ENCODE measurements around the gene MEF2B.
"Not testable (repeated sequence)": the region's sequence is repeated elsewhere in the genome, so short reads cannot be mapped to it uniquely, and the experiment has no call there.

The MEF2B gene

GRCh38 chr19:19152668-19153384, 17.2 kb downstream of the MEF2B start:
- no peak for DNase-seq
- Histone ChIP-seq H3K4me1 (no peaks in the 10 kb centered on the region), H3K4me3 (ENCODE audit: low read depth, low read length) (no peak overlapping the region), H3K9me3 (no peaks in the 10 kb centered on the region), H3K27me3 (no peaks in the 10 kb centered on the region), H3K36me3 (no peaks in the 10 kb centered on the region)
- TF ChIP-seq, protein P1, sequence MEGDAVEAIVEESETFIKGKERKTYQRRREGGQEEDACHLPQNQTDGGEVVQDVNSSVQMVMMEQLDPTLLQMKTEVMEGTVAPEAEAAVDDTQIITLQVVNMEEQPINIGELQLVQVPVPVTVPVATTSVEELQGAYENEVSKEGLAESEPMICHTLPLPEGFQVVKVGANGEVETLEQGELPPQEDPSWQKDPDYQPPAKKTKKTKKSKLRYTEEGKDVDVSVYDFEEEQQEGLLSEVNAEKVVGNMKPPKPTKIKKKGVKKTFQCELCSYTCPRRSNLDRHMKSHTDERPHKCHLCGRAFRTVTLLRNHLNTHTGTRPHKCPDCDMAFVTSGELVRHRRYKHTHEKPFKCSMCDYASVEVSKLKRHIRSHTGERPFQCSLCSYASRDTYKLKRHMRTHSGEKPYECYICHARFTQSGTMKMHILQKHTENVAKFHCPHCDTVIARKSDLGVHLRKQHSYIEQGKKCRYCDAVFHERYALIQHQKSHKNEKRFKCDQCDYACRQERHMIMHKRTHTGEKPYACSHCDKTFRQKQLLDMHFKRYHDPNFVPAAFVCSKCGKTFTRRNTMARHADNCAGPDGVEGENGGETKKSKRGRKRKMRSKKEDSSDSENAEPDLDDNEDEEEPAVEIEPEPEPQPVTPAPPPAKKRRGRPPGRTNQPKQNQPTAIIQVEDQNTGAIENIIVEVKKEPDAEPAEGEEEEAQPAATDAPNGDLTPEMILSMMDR (IDR thresholded peaks at IDR 0.05; ENCODE audit: low read depth, low read length), result no peak

GRCh38 chr19:19151418-19151817, 18.6 kb downstream of the MEF2B start:
- H3K27me3 ChIP-seq, result no peaks in the 10 kb centered on the region
- no peak overlapping the region for H3K4me3 ChIP-seq (ENCODE audit: low read depth, low read length)
- H3K4me1 ChIP-seq, result no peaks in the 10 kb centered on the region
- no peak for DNase-seq
- no peaks in the 10 kb centered on the region for H3K9me3 ChIP-seq
- TF ChIP-seq, protein P1 (IDR thresholded peaks at IDR 0.05; ENCODE audit: low read depth, low read length), result no peak
- no peaks in the 10 kb centered on the region for H3K36me3 ChIP-seq

DNA sequence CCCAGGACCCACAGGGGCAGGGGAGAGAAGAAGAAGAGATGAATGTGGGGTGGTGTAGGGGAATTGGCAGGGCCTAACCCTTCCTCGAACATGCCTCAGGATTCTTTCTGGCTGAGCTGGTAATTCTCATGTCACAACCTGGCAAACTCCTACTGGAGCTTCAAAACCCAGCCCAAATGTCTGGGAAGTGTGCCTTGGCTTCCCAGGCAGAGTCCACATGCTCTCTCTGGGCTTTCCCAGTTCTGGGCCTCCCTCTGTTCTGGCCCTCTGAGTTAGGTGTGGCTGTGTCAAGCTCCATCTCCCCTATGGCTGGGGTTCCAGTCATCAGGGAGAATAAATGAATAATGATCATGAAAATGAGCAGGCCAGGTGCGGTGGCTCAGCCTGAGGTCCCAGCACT, 20.6 kb downstream of the MEF2B start:
- Histone ChIP-seq H3K9me3 (no peaks in the 10 kb centered on the region), H3K27me3 (no peaks in the 10 kb centered on the region), H3K36me3 (no peaks in the 10 kb centered on the region), H3K4me3 (ENCODE audit: low read depth, low read length) (no peak overlapping the region), H3K4me1 (no peaks in the 10 kb centered on the region)
- DNase-seq, result no peak
- TF ChIP-seq, protein P1 (IDR thresholded peaks at IDR 0.05; ENCODE audit: low read depth, low read length), result no peak

GRCh38 chr19:19148504-19148903, 21.6 kb downstream of the MEF2B start:
- not testable (repeated sequence) for H3K4me1 ChIP-seq, H3K36me3 ChIP-seq

GRCh38 chr19:19147344-19147743, 22.7 kb downstream of the MEF2B start:
- no peaks in the 10 kb centered on the region for H3K36me3 ChIP-seq
- no peak for DNase-seq
- no peaks in the 10 kb centered on the region for H3K4me1 ChIP-seq
- H3K9me3 ChIP-seq, result no peaks in the 10 kb centered on the region
- TF ChIP-seq, protein P1 (IDR thresholded peaks at IDR 0.05; ENCODE audit: low read depth, low read length), result no peak
- no peak overlapping the region for H3K4me3 ChIP-seq (ENCODE audit: low read depth, low read length)
- H3K27me3 ChIP-seq, result no peaks in the 10 kb centered on the region

More at GRCh38 chr19:19148504-19148903, 21.6 kb downstream of the MEF2B start:
- H3K27me3 ChIP-seq; H3K4me3 ChIP-seq (ENCODE audit: low read depth, low read length); DNase-seq; H3K9me3 ChIP-seq: not testable (repeated sequence)

GRCh38 chr19:19146865-19147264, 23.2 kb downstream of the MEF2B start:
- Histone ChIP-seq H3K4me1 (no peaks in the 10 kb centered on the region), H3K27me3 (no peaks in the 10 kb centered on the region), H3K36me3 (no peaks in the 10 kb centered on the region), H3K4me3 (ENCODE audit: low read depth, low read length) (no peak overlapping the region), H3K9me3 (no peaks in the 10 kb centered on the region)
- DNase-seq, result no peak
- TF ChIP-seq, protein P1 (IDR thresholded peaks at IDR 0.05; ENCODE audit: low read depth, low read length), result no peak
